CD4-positive, alpha-beta memory T cell (primary cell): ENCODE results near the gene AMZ1. TPM values are rescaled to one million over a fixed set of nuclear protein-coding genes. Genes with fewer than 3 reads are reported as not detected.

Experiments used
- CTCF ChIA-PET: fragments of 350-600 bp; sonication (Branson Sonifier 250); formaldehyde crosslinking; loops from one replicate; lab custom pipeline; 2021; ENCODE audit warnings: inconsistent platforms; ENCODE audit not compliant: partially characterized antibody; lab: Charles Lee
- POLR2A ChIA-PET: fragments of 350-600 bp; sonication (Branson Sonifier 250); formaldehyde crosslinking; loops from one replicate; lab custom pipeline; 2021; ENCODE audit not compliant: partially characterized antibody; lab: Charles Lee
- DNase-seq, 5 donors: peaks; one replicate each; pipeline versions ENCODE4 v3.0.0 to v3.0.0-alpha.2; 2020 to 2022; ENCODE audit warnings: mixed read lengths in 1 of 5
- H3K27ac ChIP-seq: one replicate; pipeline ENCODE4 v1.7.0; 2013; ENCODE audit warnings: low read depth, low read length
- H3K27me3 ChIP-seq: 2 replicates; pipeline ENCODE4 v1.7.0; 2013; ENCODE audit warnings: mild to moderate bottlenecking, low read length, moderate library complexity; ENCODE audit not compliant: insufficient read depth
- H3K36me3 ChIP-seq: 2 replicates; pipeline ENCODE4 v1.7.0; 2013; ENCODE audit warnings: mild to moderate bottlenecking, low read length, moderate library complexity; ENCODE audit not compliant: insufficient read depth
- H3K4me1 ChIP-seq: 2 replicates; pipeline ENCODE4 v1.7.0; 2013; ENCODE audit warnings: mild to moderate bottlenecking, low read length, moderate library complexity; ENCODE audit not compliant: insufficient read depth
- H3K4me3 ChIP-seq, 2 donors: one replicate each; pipeline ENCODE4 v1.7.0; 2013; ENCODE audit warnings: low read length in 2 of 2, mild to moderate bottlenecking in 1 of 2
- H3K9me3 ChIP-seq, 2 donors: one replicate each; pipeline ENCODE4 v1.7.0; 2013; ENCODE audit warnings: low read length in 2 of 2, control low read depth in 1 of 2; ENCODE audit not compliant: control insufficient read depth in 1 of 2
- H3K27ac Mint-ChIP-seq, 7 donors: one replicate each; pipeline ENCODE4 v1.8.0; 2020 to 2021; ENCODE audit warnings: mixed read lengths in 7 of 7, mild to moderate bottlenecking in 6 of 7, inconsistent platforms in 3 of 7, moderate library complexity in 3 of 7
- H3K27me3 Mint-ChIP-seq, 2 donors: one replicate each; pipeline ENCODE4 v1.8.0; 2020 to 2021; ENCODE audit warnings: mixed read lengths in 2 of 2
- H3K36me3 Mint-ChIP-seq, 2 donors: one replicate each; pipeline ENCODE4 v1.8.0; 2020 to 2021; ENCODE audit warnings: mixed read lengths in 2 of 2, inconsistent platforms in 1 of 2, mild to moderate bottlenecking in 1 of 2
- H3K4me1 Mint-ChIP-seq, 4 donors: one replicate each; pipeline ENCODE4 v1.8.0; 2020 to 2021; ENCODE audit warnings: mixed read lengths in 4 of 4, mild to moderate bottlenecking in 1 of 4
- H3K4me3 Mint-ChIP-seq, 8 donors: one replicate each; pipeline ENCODE4 v1.8.0; 2020 to 2021; ENCODE audit warnings: mixed read lengths in 8 of 8, mild to moderate bottlenecking in 7 of 8, moderate library complexity in 6 of 8, inconsistent platforms in 3 of 8
- H3K9me3 Mint-ChIP-seq, 8 donors: one replicate each; pipeline ENCODE4 v1.8.0; 2020 to 2021; ENCODE audit warnings: mixed read lengths in 8 of 8, mild to moderate bottlenecking in 5 of 8, inconsistent platforms in 3 of 8, moderate library complexity in 1 of 8
- intact Hi-C: fragments of 100-400 bp; cut with micrococcal nuclease; formaldehyde crosslinking; loops from one replicate; pipeline ENCODE4 v1.15.1; 2023
- polyA plus RNA-seq, 2 donors: library from polyadenylated mRNA; unstranded; fragments of 300-500 nt; fragmentation: Illumina TruSeq; gene quantifications; one replicate each; pipeline ENCODE4 v1.2.3, GENCODE V29; 2021
- total RNA-seq, 2 experiments: library from RNA; stranded (reverse); gene quantifications; one replicate each; pipeline ENCODE4 v1.2.3, GENCODE V29; 2021

The AMZ1 gene
- total and polyA plus RNA-seq, 4 experiments from 2014 or later = 0.15 to 2.0 (median 1.6) TPM; not detected in 1

DNA sequence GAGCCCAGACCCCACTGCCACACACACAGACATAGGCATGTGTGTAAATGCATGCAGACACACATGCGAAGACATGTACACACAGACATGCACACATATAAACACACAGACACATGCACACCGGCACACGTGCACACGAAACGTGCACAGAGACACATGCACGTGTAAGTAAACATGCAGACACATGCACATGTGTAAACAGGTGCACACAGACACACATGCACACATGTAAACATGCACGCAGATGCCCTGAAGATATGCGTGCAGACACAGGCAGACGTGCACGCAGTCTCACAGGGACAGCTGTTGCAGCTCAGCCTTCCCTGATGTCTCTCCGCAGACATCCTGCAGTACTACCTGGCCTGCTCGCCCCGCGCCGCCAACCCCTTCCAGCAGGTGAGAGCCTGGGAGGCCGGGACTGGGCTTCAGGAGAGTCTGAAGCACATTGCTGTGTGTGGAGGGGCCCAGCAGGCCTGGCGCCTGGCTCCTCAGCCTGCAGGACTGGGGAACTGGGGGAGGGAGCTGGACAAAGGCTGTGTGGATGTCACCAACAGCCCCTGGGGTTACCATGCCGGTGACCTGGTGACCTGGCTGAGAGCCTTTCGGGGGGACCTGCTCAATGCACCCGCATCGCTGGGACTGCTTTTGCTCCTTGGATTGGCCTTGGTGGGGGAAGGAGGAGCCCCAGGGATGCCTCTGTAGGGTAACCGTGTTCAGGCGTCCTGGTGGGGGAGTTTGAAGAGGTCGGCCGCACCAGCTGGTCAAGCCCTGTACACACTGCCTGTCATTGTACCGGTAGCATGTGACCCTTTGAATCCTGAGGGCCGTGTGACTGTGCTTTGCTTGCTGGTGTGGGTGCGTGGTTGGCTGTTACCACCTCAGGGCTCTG lies 35.9 kb upstream of the AMZ1 start:
- intact Hi-C loops = no loop called here
- Mint-ChIP-seq H3K27ac (no peak overlapping the region), H3K27me3 (no peaks in the 10 kb centered on the region), H3K36me3 (peaks cover 0 to 2% of the 10 kb centered on the region in 2 donors), H3K4me1 (peaks cover 0 to under 1% (median 0%) of the 10 kb centered on the region in 4 donors), H3K4me3 (no peak overlapping the region), H3K9me3 (no peaks in the 10 kb centered on the region)
- Histone ChIP-seq H3K27me3 (no peaks in the 10 kb centered on the region), H3K4me3 (no peak overlapping the region), H3K36me3 (no peaks in the 10 kb centered on the region), H3K27ac (no peak overlapping the region), H3K4me1 (no peaks in the 10 kb centered on the region), H3K9me3 (no peaks in the 10 kb centered on the region)
- ChIA-PET CTCF (no interaction called here), POLR2A (interaction anchor here (1.3 kb wide), 1 partner anchor 10 kb away, joined by 4 read pairs; no protein-coding TSS in a partner anchor)
- no peak for DNase-seq

DNA sequence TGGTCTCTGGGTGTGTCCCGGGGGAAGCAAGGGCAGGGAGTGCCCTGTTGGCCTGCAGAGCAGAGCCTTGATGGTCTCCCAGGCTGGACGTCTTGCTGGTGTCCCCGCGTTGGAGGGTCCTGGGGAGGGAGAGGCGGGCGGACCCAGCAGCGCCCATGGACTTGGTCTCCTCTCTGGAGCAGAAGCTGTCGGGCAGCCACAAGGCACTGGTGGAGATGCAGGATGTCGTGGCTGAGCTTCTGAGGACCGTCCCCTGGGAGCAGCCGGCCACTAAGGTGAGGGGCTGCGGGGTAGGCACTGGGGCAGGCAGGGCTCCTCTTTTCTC lies 35.3 kb upstream of the AMZ1 start:
- Mint-ChIP-seq H3K27me3 (no peaks in the 10 kb centered on the region), H3K9me3 (no peaks in the 10 kb centered on the region)
- intact Hi-C loops = no loop called here

DNA sequence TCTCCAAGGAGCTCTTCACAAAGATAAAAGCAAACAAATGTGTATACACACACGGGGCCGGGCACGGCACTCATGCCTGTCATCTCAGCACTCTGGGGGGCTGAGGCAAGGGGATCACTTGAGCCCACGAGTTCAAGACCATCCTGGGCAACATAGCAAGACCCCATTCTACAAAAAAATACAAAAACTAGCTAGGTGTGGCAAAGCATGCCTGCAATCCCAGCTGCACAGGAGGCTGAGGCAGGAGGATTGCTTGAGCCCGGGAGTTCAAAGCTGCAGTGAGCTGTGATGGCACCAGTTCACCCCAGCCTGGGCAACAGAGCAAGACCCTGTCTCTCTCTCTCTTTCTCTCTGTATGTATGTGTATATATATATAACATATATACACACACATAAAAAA lies 33.9 kb upstream of the AMZ1 start:
- peaks cover 0 to 3% (median 0%) of the 10 kb centered on the region in 4 donors for H3K4me1 Mint-ChIP-seq
- H3K36me3 ChIP-seq = no peaks in the 10 kb centered on the region
- H3K4me3 Mint-ChIP-seq = no peak overlapping the region
- intact Hi-C loops = no loop called here
- H3K9me3 Mint-ChIP-seq = no peaks in the 10 kb centered on the region
- H3K27me3 Mint-ChIP-seq = no peaks in the 10 kb centered on the region
- no peaks in the 10 kb centered on the region for H3K4me1 ChIP-seq
- H3K4me3 ChIP-seq = no peak overlapping the region
- no peak overlapping the region for H3K27ac Mint-ChIP-seq
- ChIA-PET POLR2A (no interaction called here), CTCF (no interaction called here)
- no peaks in the 10 kb centered on the region for H3K27me3 ChIP-seq
- H3K27ac ChIP-seq = no peak overlapping the region
- H3K36me3 Mint-ChIP-seq = peaks cover 0 to 4% of the 10 kb centered on the region in 2 donors
- no peaks in the 10 kb centered on the region for H3K9me3 ChIP-seq
- DNase-seq = no peak

More for the DNA sequence above, 35.3 kb upstream of the AMZ1 start:
- H3K4me1 Mint-ChIP-seq = peaks cover 0 to 3% (median 0%) of the 10 kb centered on the region in 4 donors
- peaks cover 0 to 4% of the 10 kb centered on the region in 2 donors for H3K36me3 Mint-ChIP-seq
- Histone ChIP-seq H3K4me3 (no peak overlapping the region), H3K9me3 (no peaks in the 10 kb centered on the region), H3K4me1 (no peaks in the 10 kb centered on the region), H3K36me3 (no peaks in the 10 kb centered on the region), H3K27ac (no peak overlapping the region), H3K27me3 (no peaks in the 10 kb centered on the region)
- no peak for DNase-seq
- no peak overlapping the region for H3K27ac Mint-ChIP-seq
- POLR2A ChIA-PET = interaction anchor here (1.3 kb wide), 1 partner anchor 11 kb away, joined by 4 read pairs; no protein-coding TSS in a partner anchor
- CTCF ChIA-PET = no interaction called here
- H3K4me3 Mint-ChIP-seq = no peak overlapping the region

DNA sequence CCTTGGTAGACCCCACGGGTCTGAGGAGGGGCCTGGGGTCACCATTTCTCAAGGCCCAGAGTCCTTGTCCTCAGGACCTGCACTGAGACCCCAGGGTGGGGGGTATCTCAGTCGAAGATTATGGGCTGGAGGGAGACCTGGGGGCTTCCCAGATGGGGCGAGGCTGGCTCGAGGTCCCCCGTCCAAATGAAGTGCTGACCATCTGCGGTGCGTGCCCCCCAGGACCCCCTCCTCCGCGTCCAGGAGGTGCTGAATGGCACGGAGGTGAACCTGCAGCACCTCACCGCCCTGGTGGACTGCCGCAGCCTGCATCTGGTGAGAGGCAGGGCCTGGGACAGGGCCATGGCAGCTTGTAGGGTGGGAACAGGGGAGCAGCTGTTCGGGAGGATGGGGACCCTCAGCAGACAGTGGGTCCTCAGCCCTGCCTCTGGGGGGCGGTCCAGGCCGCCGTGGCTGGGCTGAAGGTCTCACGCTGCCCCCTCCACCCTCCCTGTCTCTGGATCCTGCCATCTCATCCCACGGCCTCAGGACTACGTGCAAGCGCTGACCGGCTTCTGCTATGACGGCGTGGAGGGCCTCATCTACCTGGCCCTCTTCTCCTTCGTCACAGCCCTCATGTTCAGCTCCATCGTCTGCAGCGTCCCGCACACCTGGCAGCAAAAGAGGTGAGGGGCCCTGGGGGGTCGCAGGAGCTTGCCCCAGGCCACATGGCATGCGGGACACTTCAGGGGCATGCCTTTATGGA lies 32.0 kb upstream of the AMZ1 start:
- ChIA-PET POLR2A (no interaction called here), CTCF (no interaction called here)
- Histone ChIP-seq H3K4me1 (no peaks in the 10 kb centered on the region), H3K4me3 (no peak overlapping the region), H3K36me3 (no peaks in the 10 kb centered on the region), H3K27ac (no peak overlapping the region), H3K9me3 (no peaks in the 10 kb centered on the region), H3K27me3 (no peaks in the 10 kb centered on the region)
- Mint-ChIP-seq H3K27me3 (no peaks in the 10 kb centered on the region), H3K36me3 (peaks cover 0 to 4% of the 10 kb centered on the region in 2 donors), H3K9me3 (no peaks in the 10 kb centered on the region), H3K27ac (no peak overlapping the region), H3K4me3 (no peak overlapping the region), H3K4me1 (peaks cover 0 to 3% (median 0%) of the 10 kb centered on the region in 4 donors)
- no peak for DNase-seq
- intact Hi-C loops = no loop called here

DNA sequence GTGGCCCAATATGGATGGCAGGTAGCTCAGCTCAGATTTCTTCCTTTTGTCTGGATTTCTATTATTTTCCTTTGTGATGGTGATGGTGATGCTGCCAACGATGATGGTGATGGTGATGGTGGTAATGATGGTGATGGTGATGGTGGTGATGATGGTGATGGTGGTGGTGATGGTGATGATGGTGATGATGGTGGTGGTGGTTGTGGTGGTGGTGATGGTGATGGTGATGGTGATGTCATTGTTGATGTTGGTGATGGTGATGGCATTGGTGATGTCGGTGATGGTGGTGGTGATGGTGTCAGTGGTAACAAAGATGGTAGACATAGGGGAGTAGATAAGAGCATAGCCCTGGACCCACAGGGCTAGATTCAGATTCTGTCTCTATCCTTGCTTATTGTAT lies 30.8 kb upstream of the AMZ1 start:
- Mint-ChIP-seq H3K9me3 (no peaks in the 10 kb centered on the region), H3K4me1 (peaks cover 0 to 3% (median 0%) of the 10 kb centered on the region in 4 donors), H3K27me3 (no peaks in the 10 kb centered on the region), H3K27ac (no peak overlapping the region), H3K36me3 (peaks cover 0 to 4% of the 10 kb centered on the region in 2 donors), H3K4me3 (no peak overlapping the region)
- CTCF ChIA-PET = no interaction called here
- no peak overlapping the region for H3K27ac ChIP-seq
- no peaks in the 10 kb centered on the region for H3K9me3 ChIP-seq
- H3K4me1 ChIP-seq = no peaks in the 10 kb centered on the region
- no peak for DNase-seq
- no peaks in the 10 kb centered on the region for H3K27me3 ChIP-seq
- intact Hi-C loops = no loop called here
- POLR2A ChIA-PET = no interaction called here
- H3K4me3 ChIP-seq = no peak overlapping the region
- no peaks in the 10 kb centered on the region for H3K36me3 ChIP-seq

DNA sequence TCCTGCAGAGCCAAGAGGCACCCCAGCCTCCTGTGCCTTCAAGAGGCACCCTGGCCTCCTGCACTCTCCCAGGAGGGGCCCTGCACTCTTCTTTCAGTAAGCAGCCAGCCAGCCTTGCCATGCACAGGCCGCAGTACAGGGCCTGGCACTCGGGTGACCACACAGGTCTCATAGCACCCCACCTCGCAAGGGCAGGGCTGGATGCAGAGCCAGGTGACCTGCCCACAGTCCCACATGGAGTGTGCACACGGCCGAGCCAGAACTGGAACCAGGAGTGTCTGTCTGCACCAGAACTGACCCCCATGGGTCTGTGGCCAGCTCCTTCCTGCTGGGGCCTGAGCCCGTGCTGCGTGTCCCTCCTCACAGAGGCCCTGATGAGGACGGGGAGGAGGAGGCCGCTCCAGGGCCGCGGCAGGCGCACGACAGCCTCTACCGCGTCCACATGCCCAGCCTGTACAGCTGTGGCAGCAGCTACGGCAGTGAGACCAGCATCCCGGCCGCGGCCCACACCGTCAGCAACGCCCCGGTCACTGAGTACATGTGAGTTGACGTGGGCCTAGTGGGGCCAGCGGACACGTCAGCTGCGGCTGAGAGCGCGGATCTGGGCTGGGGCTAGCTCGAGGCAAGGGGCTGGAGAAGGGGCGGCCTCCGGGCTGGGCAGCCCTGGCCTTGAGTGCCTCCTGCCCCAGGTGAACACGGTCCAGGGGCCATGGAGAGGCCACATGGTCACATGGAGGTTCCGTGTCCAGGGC lies 29.9 kb upstream of the AMZ1 start:
- peaks cover 0 to 4% of the 10 kb centered on the region in 2 donors for H3K36me3 Mint-ChIP-seq
- H3K9me3 ChIP-seq = no peaks in the 10 kb centered on the region
- H3K9me3 Mint-ChIP-seq = no peaks in the 10 kb centered on the region
- no peaks in the 10 kb centered on the region for H3K36me3 ChIP-seq
- no peak overlapping the region for H3K4me3 ChIP-seq
- no peak for DNase-seq
- H3K4me1 ChIP-seq = no peaks in the 10 kb centered on the region
- no peaks in the 10 kb centered on the region for H3K27me3 Mint-ChIP-seq
- no peak overlapping the region for H3K27ac ChIP-seq
- no peaks in the 10 kb centered on the region for H3K27me3 ChIP-seq
- peaks cover 0 to 3% (median 0%) of the 10 kb centered on the region in 4 donors for H3K4me1 Mint-ChIP-seq
- ChIA-PET POLR2A (no interaction called here), CTCF (interaction anchor here (1.1 kb wide), 1 partner anchor 52 kb away, joined by 3 read pairs; no protein-coding TSS in a partner anchor)
- intact Hi-C loops = no loop called here
- no peak overlapping the region for H3K27ac Mint-ChIP-seq
- no peak overlapping the region for H3K4me3 Mint-ChIP-seq

DNA sequence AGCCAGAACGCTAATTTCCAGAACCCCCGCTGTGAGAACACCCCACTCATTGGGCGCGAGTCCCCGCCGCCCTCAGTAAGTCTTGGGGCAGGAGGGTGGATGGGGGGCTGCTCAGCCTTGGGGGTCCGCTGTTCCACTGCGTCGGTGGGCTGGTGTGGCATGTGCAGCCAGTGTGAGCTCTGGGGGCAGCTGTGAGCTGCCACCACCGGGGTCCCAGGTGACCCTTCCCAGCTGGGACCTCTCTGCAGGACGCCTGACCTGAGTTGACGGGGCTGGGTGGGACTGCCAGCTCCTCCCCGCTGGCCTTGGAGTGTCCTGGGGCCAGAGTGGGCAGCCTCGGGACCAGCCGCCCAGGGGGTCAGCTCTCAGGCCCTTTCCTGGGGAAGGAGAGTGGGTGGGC lies 29.1 kb upstream of the AMZ1 start:
- intact Hi-C loops = no loop called here
- no peaks in the 10 kb centered on the region for H3K9me3 Mint-ChIP-seq
- Histone ChIP-seq H3K9me3 (no peaks in the 10 kb centered on the region), H3K36me3 (no peaks in the 10 kb centered on the region), H3K27ac (no peak overlapping the region), H3K4me3 (no peak overlapping the region), H3K4me1 (no peaks in the 10 kb centered on the region), H3K27me3 (no peaks in the 10 kb centered on the region)
- peaks cover 0 to 3% (median 0%) of the 10 kb centered on the region in 4 donors for H3K4me1 Mint-ChIP-seq
- no peak overlapping the region for H3K4me3 Mint-ChIP-seq
- H3K36me3 Mint-ChIP-seq = peaks cover 0 to 4% of the 10 kb centered on the region in 2 donors
- no peak for DNase-seq
- ChIA-PET POLR2A (no interaction called here), CTCF (interaction anchor here (1.1 kb wide), 1 partner anchor 51 kb away, joined by 3 read pairs; no protein-coding TSS in a partner anchor)
- H3K27ac Mint-ChIP-seq = no peak overlapping the region
- H3K27me3 Mint-ChIP-seq = no peaks in the 10 kb centered on the region
